ENCODE results near the gene IFI27. TPM values are rescaled to one million over a fixed set of nuclear protein-coding genes. Genes with fewer than 3 reads are reported as not detected.

IFI27 gene
- polyA plus RNA-seq, 2 of the 4 experiments (the other 2 are of a cell fraction), result 0.76 to 2.2 TPM

DNA sequence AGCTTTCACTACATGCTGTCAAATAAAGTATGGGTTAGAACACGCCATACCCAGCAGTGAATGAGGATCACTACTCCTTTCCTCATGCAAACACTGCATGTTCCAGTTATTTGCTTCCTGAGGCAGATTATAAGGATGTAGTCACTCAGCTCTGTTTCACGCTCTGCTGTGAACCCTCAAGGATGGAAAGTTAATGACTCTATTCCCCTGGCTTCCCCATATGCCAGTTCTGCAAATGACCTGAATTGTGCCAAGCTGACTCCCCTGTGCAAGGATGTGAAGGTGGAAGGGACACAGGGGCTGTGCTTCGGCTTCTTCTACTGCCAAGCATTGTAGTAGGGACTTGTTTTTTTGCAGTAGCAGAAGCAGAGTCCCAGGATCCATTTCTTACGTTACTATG is 22.6 kb upstream of the IFI27 start (continued):
- TF ChIP-seq CBX2 (IDR thresholded peaks at IDR 0.05; ENCODE audit: borderline replicate concordance, low read depth) (no peak), POLR2AphosphoS2 (conservative IDR thresholded peaks at IDR 0.05; ENCODE audit: low read length) (no peak), KDM1A (IDR thresholded peaks at IDR 0.05; ENCODE audit: low read depth) (no peak), MYC (IDR thresholded peaks at IDR 0.05; ENCODE audit: borderline replicate concordance, low read length) (no peak)
- TF ChIP-seq, protein P1, sequence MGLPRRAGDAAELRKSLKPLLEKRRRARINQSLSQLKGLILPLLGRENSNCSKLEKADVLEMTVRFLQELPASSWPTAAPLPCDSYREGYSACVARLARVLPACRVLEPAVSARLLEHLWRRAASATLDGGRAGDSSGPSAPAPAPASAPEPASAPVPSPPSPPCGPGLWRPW (IDR thresholded peaks at IDR 0.05), result no peak

DNA sequence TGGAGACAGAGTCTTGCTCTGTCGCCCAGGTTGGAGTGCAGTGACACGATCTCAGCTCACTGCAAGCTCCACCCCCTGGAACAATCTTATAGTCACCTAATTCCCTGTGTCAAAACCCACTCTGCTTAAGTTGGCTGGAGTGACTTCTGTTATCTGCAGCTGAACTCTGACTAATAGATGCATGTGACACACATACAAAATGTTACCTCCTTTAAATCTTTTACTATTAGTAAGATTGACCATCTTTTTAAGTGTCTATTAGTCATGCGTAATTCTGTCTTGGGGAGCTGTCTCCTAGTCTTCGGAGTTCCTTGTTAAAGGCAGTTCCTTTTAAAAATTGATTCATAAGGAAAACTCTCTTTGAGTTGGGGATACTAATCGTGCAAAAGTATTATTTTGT is 22.0 kb upstream of the IFI27 start:
- DNase-seq (ENCODE audit: low read depth in 1 of 2, low spot score in 1 of 2) (no peak), FAIRE-seq (no peak), ATAC-seq (no peak)
- ChIA-PET POLR2A (no interaction called here), CTCF (interaction anchor here (1.6 kb wide), 1 partner anchor 149 kb away, joined by 3 read pairs; no protein-coding TSS in a partner anchor)
- no peaks in the 10 kb centered on the region for H3K4me1 ChIP-seq
- 86% methylated on average over 5 of the region's 5 CpGs for WGBS (ENCODE audit: missing lambda C conversion rate)
- TF ChIP-seq, protein P1 (IDR thresholded peaks at IDR 0.05), result no peak
- TF ChIP-seq ZNF302 (CRISPR knock-in tag; IDR thresholded peaks at IDR 0.05) (no peak), GATA3 (IDR thresholded peaks at IDR 0.05; ENCODE audit: borderline replicate concordance) (no peak), HEYL (CRISPR knock-in tag; IDR thresholded peaks at IDR 0.05) (no peak), BHLHE40 (IDR thresholded peaks at IDR 0.05; ENCODE audit: low read depth, low read length) (no peak), MAFK (IDR thresholded peaks at IDR 0.05; ENCODE audit: partially characterized antibody) (no peak), HDAC2 (IDR thresholded peaks at IDR 0.05) (no peak), POLR2A (IDR thresholded peaks at IDR 0.05; ENCODE audit: low read length) (no peak), NR3C1 (IDR thresholded peaks at IDR 0.05) (no peak), POLR2AphosphoS2 (conservative IDR thresholded peaks at IDR 0.05; ENCODE audit: low read length) (no peak), HOXA7 (CRISPR knock-in tag; IDR thresholded peaks at IDR 0.05) (no peak)
- TF ChIP-seq, protein P2, sequence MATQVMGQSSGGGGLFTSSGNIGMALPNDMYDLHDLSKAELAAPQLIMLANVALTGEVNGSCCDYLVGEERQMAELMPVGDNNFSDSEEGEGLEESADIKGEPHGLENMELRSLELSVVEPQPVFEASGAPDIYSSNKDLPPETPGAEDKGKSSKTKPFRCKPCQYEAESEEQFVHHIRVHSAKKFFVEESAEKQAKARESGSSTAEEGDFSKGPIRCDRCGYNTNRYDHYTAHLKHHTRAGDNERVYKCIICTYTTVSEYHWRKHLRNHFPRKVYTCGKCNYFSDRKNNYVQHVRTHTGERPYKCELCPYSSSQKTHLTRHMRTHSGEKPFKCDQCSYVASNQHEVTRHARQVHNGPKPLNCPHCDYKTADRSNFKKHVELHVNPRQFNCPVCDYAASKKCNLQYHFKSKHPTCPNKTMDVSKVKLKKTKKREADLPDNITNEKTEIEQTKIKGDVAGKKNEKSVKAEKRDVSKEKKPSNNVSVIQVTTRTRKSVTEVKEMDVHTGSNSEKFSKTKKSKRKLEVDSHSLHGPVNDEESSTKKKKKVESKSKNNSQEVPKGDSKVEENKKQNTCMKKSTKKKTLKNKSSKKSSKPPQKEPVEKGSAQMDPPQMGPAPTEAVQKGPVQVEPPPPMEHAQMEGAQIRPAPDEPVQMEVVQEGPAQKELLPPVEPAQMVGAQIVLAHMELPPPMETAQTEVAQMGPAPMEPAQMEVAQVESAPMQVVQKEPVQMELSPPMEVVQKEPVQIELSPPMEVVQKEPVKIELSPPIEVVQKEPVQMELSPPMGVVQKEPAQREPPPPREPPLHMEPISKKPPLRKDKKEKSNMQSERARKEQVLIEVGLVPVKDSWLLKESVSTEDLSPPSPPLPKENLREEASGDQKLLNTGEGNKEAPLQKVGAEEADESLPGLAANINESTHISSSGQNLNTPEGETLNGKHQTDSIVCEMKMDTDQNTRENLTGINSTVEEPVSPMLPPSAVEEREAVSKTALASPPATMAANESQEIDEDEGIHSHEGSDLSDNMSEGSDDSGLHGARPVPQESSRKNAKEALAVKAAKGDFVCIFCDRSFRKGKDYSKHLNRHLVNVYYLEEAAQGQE (IDR thresholded peaks at IDR 0.05), result no peak
- TF ChIP-seq, protein P3, sequence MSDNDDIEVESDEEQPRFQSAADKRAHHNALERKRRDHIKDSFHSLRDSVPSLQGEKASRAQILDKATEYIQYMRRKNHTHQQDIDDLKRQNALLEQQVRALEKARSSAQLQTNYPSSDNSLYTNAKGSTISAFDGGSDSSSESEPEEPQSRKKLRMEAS (IDR thresholded peaks at IDR 0.05), result no peak
- TF ChIP-seq, protein P4, sequence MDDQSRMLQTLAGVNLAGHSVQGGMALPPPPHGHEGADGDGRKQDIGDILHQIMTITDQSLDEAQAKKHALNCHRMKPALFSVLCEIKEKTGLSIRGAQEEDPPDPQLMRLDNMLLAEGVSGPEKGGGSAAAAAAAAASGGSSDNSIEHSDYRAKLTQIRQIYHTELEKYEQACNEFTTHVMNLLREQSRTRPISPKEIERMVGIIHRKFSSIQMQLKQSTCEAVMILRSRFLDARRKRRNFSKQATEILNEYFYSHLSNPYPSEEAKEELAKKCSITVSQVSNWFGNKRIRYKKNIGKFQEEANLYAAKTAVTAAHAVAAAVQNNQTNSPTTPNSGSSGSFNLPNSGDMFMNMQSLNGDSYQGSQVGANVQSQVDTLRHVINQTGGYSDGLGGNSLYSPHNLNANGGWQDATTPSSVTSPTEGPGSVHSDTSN (IDR thresholded peaks at IDR 0.05), result no peak
- TF ChIP-seq, protein P5, sequence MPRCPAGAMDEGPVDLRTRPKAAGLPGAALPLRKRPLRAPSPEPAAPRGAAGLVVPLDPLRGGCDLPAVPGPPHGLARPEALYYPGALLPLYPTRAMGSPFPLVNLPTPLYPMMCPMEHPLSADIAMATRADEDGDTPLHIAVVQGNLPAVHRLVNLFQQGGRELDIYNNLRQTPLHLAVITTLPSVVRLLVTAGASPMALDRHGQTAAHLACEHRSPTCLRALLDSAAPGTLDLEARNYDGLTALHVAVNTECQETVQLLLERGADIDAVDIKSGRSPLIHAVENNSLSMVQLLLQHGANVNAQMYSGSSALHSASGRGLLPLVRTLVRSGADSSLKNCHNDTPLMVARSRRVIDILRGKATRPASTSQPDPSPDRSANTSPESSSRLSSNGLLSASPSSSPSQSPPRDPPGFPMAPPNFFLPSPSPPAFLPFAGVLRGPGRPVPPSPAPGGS (IDR thresholded peaks at IDR 0.05), result no peak
- TF ChIP-seq, protein P6, sequence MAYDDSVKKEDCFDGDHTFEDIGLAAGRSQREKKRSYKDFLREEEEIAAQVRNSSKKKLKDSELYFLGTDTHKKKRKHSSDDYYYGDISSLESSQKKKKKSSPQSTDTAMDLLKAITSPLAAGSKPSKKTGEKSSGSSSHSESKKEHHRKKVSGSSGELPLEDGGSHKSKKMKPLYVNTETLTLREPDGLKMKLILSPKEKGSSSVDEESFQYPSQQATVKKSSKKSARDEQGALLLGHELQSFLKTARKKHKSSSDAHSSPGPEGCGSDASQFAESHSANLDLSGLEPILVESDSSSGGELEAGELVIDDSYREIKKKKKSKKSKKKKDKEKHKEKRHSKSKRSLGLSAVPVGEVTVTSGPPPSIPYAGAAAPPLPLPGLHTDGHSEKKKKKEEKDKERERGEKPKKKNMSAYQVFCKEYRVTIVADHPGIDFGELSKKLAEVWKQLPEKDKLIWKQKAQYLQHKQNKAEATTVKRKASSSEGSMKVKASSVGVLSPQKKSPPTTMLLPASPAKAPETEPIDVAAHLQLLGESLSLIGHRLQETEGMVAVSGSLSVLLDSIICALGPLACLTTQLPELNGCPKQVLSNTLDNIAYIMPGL (CRISPR knock-in tag; IDR thresholded peaks at IDR 0.05; ENCODE audit: borderline replicate concordance), result no peak
- TF ChIP-seq, protein P7, sequence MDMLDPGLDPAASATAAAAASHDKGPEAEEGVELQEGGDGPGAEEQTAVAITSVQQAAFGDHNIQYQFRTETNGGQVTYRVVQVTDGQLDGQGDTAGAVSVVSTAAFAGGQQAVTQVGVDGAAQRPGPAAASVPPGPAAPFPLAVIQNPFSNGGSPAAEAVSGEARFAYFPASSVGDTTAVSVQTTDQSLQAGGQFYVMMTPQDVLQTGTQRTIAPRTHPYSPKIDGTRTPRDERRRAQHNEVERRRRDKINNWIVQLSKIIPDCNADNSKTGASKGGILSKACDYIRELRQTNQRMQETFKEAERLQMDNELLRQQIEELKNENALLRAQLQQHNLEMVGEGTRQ (IDR thresholded peaks at IDR 0.05), result no peak
- TF ChIP-seq, protein P8, sequence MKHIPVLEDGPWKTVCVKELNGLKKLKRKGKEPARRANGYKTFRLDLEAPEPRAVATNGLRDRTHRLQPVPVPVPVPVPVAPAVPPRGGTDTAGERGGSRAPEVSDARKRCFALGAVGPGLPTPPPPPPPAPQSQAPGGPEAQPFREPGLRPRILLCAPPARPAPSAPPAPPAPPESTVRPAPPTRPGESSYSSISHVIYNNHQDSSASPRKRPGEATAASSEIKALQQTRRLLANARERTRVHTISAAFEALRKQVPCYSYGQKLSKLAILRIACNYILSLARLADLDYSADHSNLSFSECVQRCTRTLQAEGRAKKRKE (CRISPR knock-in tag; IDR thresholded peaks at IDR 0.05; ENCODE audit: low read depth), result no peak
- H3K4me2 ChIP-seq, result no peak overlapping the region
- H3K4me3 ChIP-seq, result no peak overlapping the region
- H3K9me3 ChIP-seq, result no peaks in the 10 kb centered on the region
- H3K27ac ChIP-seq, result no peak overlapping the region

All from A549 (cell line).